DOHH2 (cell line): Measurements from ENCODE around the gene CERK.

ENCODE experiments used
- H3F3A ChIP-seq: fragments of 200-600 bp; sonication (generic), shearing (Covaris generic); 2 replicates; pipeline ENCODE4 v1.6.0; 2016; ENCODE audit warnings: antibody characterized with exemption, mild to moderate bottlenecking; ENCODE audit not compliant: control insufficient read depth, insufficient read depth
- H3K27ac ChIP-seq: fragments of 200-600 bp; sonication (generic); 2 replicates; pipeline ENCODE4 v1.5.1; 2014; ENCODE audit warnings: low read depth, mild to moderate bottlenecking, low read length, moderate library complexity
- H3K27me3 ChIP-seq: fragments of 200-600 bp; sonication (generic); 2 replicates; pipeline ENCODE4 v1.6.1; 2014; ENCODE audit warnings: mild to moderate bottlenecking, low read length, mixed read lengths; ENCODE audit not compliant: control insufficient read depth
- H3K36me3 ChIP-seq: fragments of 200-600 bp; sonication (generic); 2 replicates; pipeline ENCODE4 v1.6.1; 2014; ENCODE audit warnings: mild to moderate bottlenecking, low read length, moderate library complexity, mixed read lengths; ENCODE audit not compliant: control insufficient read depth
- H3K4me1 ChIP-seq: fragments of 200-600 bp; sonication (generic); 2 replicates; pipeline ENCODE4 v1.6.1; 2014; ENCODE audit warnings: mild to moderate bottlenecking, low read length, mixed read lengths; ENCODE audit not compliant: control insufficient read depth
- H3K4me2 ChIP-seq: fragments of 200-600 bp; sonication (generic); 2 replicates; pipeline ENCODE4 v1.6.0; 2014; ENCODE audit warnings: mild to moderate bottlenecking, low read length, moderate library complexity
- H3K4me3 ChIP-seq: fragments of 200-600 bp; sonication (generic); 2 replicates; pipeline ENCODE4 v1.5.1; 2014; ENCODE audit warnings: mild to moderate bottlenecking, low read length, mixed read lengths
- H3K79me2 ChIP-seq: fragments of 200-600 bp; sonication (generic); 2 replicates; pipeline ENCODE4 v1.6.1; 2014; ENCODE audit warnings: mild to moderate bottlenecking, low read length, mixed read lengths; ENCODE audit not compliant: control insufficient read depth
- H3K9me2 ChIP-seq: fragments of 200-600 bp; sonication (generic); replicated peaks from 2 replicates; pipeline ENCODE4 v1.6.1; 2014; ENCODE audit warnings: mild to moderate bottlenecking, low read length, mixed read lengths; ENCODE audit not compliant: control insufficient read depth
- H3K9me3 ChIP-seq: fragments of 200-600 bp; sonication (generic); 2 replicates; pipeline ENCODE4 v1.6.1; 2014; ENCODE audit warnings: antibody characterized with exemption, low read length, mixed read lengths; ENCODE audit not compliant: control insufficient read depth, insufficient read depth
- H4K20me1 ChIP-seq: fragments of 200-600 bp; sonication (generic); 2 replicates; pipeline ENCODE4 v1.6.0; 2014; ENCODE audit warnings: low read depth, mild to moderate bottlenecking, antibody characterized with exemption, low read length, moderate library complexity; ENCODE audit not compliant: control insufficient read depth, insufficient read depth
- CTCF ChIP-seq: fragments of 200-600 bp; sonication (generic); IDR thresholded peaks from one replicate; pipeline ENCODE4 v1.5.1; 2014; ENCODE audit warnings: antibody characterized with exemption, mild to moderate bottlenecking, low read depth, low read length; ENCODE audit not compliant: poor library complexity, severe bottlenecking
- EZH2phosphoT487 ChIP-seq: fragments of 200-600 bp; sonication (generic); IDR thresholded peaks from 2 replicates; pipeline ENCODE4 v1.6.1; 2017; ENCODE audit warnings: borderline replicate concordance, mild to moderate bottlenecking, antibody characterized with exemption, low read length, moderate library complexity, mixed read lengths

Gene CERK

GRCh38 chr22:46675479-46675878 lies 62.6 kb downstream of the CERK start:
- peaks cover 20% of the 10 kb centered on the region for H3K4me1 ChIP-seq

GRCh38 chr22:46674906-46675305 lies 63.1 kb downstream of the CERK start:
- Histone ChIP-seq H3K36me3 (peaks cover 15% of the 10 kb centered on the region), H3K9me3 (no peaks in the 10 kb centered on the region), H3K79me2 (no peaks in the 10 kb centered on the region), H3K4me1 (peaks cover 20% of the 10 kb centered on the region), H3K9me2 (no peaks in the 10 kb centered on the region), H3K4me2 (peak overlapping the region; percentile 69), H3K27ac (peak overlapping the region; percentile 35), H4K20me1 (no peaks in the 10 kb centered on the region), H3F3A (0 out of 2 replicates have a peak, but pooled peaks cover 2% of the 10 kb centered on the region), H3K4me3 (peak overlapping the region; percentile 55), H3K27me3 (no peaks in the 10 kb centered on the region)
- TF ChIP-seq EZH2phosphoT487 (no peak), CTCF (no peak)

More at GRCh38 chr22:46675479-46675878, 62.6 kb downstream of the CERK start:
- TF ChIP-seq CTCF = no peak
- TF ChIP-seq EZH2phosphoT487 = no peak
- Histone ChIP-seq H3K36me3 (peaks cover 15% of the 10 kb centered on the region), H3K79me2 (no peaks in the 10 kb centered on the region), H3F3A (0 out of 2 replicates have a peak, but pooled peaks cover 2% of the 10 kb centered on the region), H3K4me2 (no peak overlapping the region), H3K27me3 (no peaks in the 10 kb centered on the region), H4K20me1 (no peaks in the 10 kb centered on the region), H3K4me3 (no peak overlapping the region), H3K9me3 (no peaks in the 10 kb centered on the region), H3K27ac (no peak overlapping the region), H3K9me2 (no peaks in the 10 kb centered on the region)

GRCh38 chr22:46674367-46674781 lies 63.7 kb downstream of the CERK start:
- Histone ChIP-seq H3K4me1 (peaks cover 20% of the 10 kb centered on the region), H3K79me2 (no peaks in the 10 kb centered on the region), H3K9me2 (no peaks in the 10 kb centered on the region), H3K4me2 (peak overlapping the region; percentile 69), H3K36me3 (peaks cover 15% of the 10 kb centered on the region), H3K4me3 (peak overlapping the region; percentile 55), H3F3A (0 out of 2 replicates have a peak, but pooled peaks cover 1% of the 10 kb centered on the region), H3K27me3 (no peaks in the 10 kb centered on the region), H4K20me1 (no peaks in the 10 kb centered on the region), H3K9me3 (no peaks in the 10 kb centered on the region), H3K27ac (peak overlapping the region; percentile 35)
- no peak for TF ChIP-seq EZH2phosphoT487
- TF ChIP-seq CTCF = no peak
